A549 (cell line): ENCODE results near the gene HLA-A. TPM values are rescaled to one million over a fixed set of nuclear protein-coding genes. Genes with fewer than 3 reads are reported as not detected.
A peak's percentile ranks its signal among the peaks of the same experiment; 100 is the strongest.

Experiments
- ATAC-seq, 2 experiments: fragments of 200-7000 bp in 1 of 2; fragments of >200 bp in 1 of 2; cut with Nextera tagmentation in 1 of 2; cut with Tn5 transposase in 1 of 2; 3 replicates each; pipeline versions ENCODE4 v1.8.0 to v1.9.1; 2018 to 2020; ENCODE audit warnings: mild to moderate bottlenecking in 1 of 2, moderate library complexity in 1 of 2
- CTCF ChIA-PET: fragments of 300-600 bp; sonication (Branson Sonifier 250); formaldehyde crosslinking; extraction: SDS; loops from one replicate; lab custom pipeline; 2021; ENCODE audit warnings: antibody characterized with exemption, inconsistent platforms; lab: Yijun Ruan, JAX
- POLR2A ChIA-PET: fragments of 350-600 bp; formaldehyde crosslinking; extraction: SDS; loops from one replicate; lab custom pipeline; 2021; ENCODE audit warnings: antibody characterized with exemption, inconsistent platforms; lab: Yijun Ruan, JAX
- DNase-seq, 2 experiments: peaks; one replicate each; pipeline versions ENCODE4 v3.0.0 to v3.0.0-alpha.2; 2011 to 2016; ENCODE audit warnings: low read depth in 1 of 2, low spot score in 1 of 2
- FAIRE-seq: peaks from 2 replicates; lab custom pipeline; 2011; peaks lifted over from hg19 to GRCh38; lab: Jason Lieb, UNC
- H3K27ac ChIP-seq, 2 experiments: fragments of >200 bp; sonication (Bioruptor Twin); formaldehyde crosslinking; 3 replicates each; pipeline ENCODE4 v1.5.1; 2016 to 2017
- H3K4me1 ChIP-seq: fragments of >200 bp; sonication (Bioruptor Twin); formaldehyde crosslinking; 3 replicates; pipeline ENCODE4 v1.6.1; 2016
- H3K4me2 ChIP-seq: fragments of >200 bp; sonication (Bioruptor Twin); formaldehyde crosslinking; 3 replicates; pipeline ENCODE4 v1.6.1; 2016
- H3K4me3 ChIP-seq: fragments of >200 bp; sonication (Bioruptor Twin); formaldehyde crosslinking; 3 replicates; pipeline ENCODE4 v1.5.1; 2016
- H3K9me3 ChIP-seq: fragments of >200 bp; sonication (Bioruptor Twin); formaldehyde crosslinking; 3 replicates; pipeline ENCODE4 v1.6.1; 2016
- EHF ChIP-seq: fragments of 250-450 bp; sonication (Bioruptor Pico); IDR thresholded peaks from 2 replicates; pipeline ENCODE4 v1.5.0; 2020; ENCODE audit warnings: mild to moderate bottlenecking
- EP300 ChIP-seq, 2 experiments: fragments of >200 bp; sonication (Bioruptor Twin); formaldehyde crosslinking; IDR thresholded peaks; 2 replicates in 1 of 2; 3 replicates in 1 of 2; pipeline ENCODE4 v1.6.1; 2016 to 2017
- FOSL2 ChIP-seq, 2 experiments: fragments of 450-650 bp in 1 of 2; fragments of >200 bp in 1 of 2; sonication (Bioruptor Twin) in 1 of 2; formaldehyde crosslinking; IDR thresholded peaks; 2 replicates each; pipeline versions ENCODE4 v1.5.0 to v1.6.1; 2016 to 2020; ENCODE audit warnings: mild to moderate bottlenecking in 1 of 2, moderate library complexity in 1 of 2
- HOXA7 ChIP-seq: fragments of 250-450 bp; sonication (Bioruptor Pico); IDR thresholded peaks from 2 replicates; pipeline ENCODE4 v1.5.0; 2020; ENCODE audit warnings: mild to moderate bottlenecking, moderate library complexity
- JUN ChIP-seq, 2 experiments: fragments of >200 bp; sonication (Bioruptor Twin); formaldehyde crosslinking; IDR thresholded peaks; 2 replicates in 1 of 2; 3 replicates in 1 of 2; pipeline ENCODE4 v1.6.1; 2016 to 2017
- MAFK ChIP-seq: fragments of 450-650 bp; IDR thresholded peaks from 2 replicates; pipeline ENCODE4 v1.6.1; 2014; ENCODE audit not compliant: partially characterized antibody
- NFE2L2 ChIP-seq: fragments of 150-350 bp; conservative IDR thresholded peaks from 2 replicates; pipeline ENCODE4 v1.6.1; 2014; ENCODE audit warnings: low read length
- PHF8 ChIP-seq: fragments of 200-600 bp; sonication (generic); IDR thresholded peaks from 2 replicates; pipeline ENCODE4 v1.6.1; 2016; ENCODE audit warnings: low read depth, mild to moderate bottlenecking, antibody characterized with exemption, moderate library complexity, borderline replicate concordance
- POLR2A ChIP-seq: IDR thresholded peaks from 2 replicates; pipeline ENCODE4 v1.6.1; 2012; ENCODE audit warnings: mild to moderate bottlenecking, low read length
- POLR2AphosphoS2 ChIP-seq: conservative IDR thresholded peaks from 2 replicates; pipeline ENCODE4 v1.6.1; 2012; ENCODE audit warnings: low read length, improper control_type of control experiment, inconsistent platforms
- WGBS: methylation state at CpG from one replicate; pipeline ENCODE4 v1.1.6; 2017; ENCODE audit errors: missing lambda C conversion rate; 5-methylcytosine and 5-hydroxymethylcytosine counted together
- polyA plus RNA-seq, 4 experiments: library from polyadenylated mRNA; depleted of rRNA in 3 of 4; stranded (reverse); fragments of >200 nt; fragmentation: RNase III in 1 of 4; extraction: RNeasy Plus Mini Kit Qiagen cat#74134 plus additional on column Dnase treatment in 1 of 4; gene quantifications; 2 replicates in 3 of 4; 3 replicates in 1 of 4; pipeline ENCODE4 v1.2.3, GENCODE V29; 2011 to 2017
- TF ChIP-seq, protein P1 (sequence below): fragments of >200 bp; sonication (Bioruptor Twin); formaldehyde crosslinking; IDR thresholded peaks from 3 replicates; pipeline ENCODE4 v1.6.1; 2016
- TF ChIP-seq, protein P2 (sequence below): IDR thresholded peaks from 2 replicates; pipeline ENCODE4 v1.6.1; 2012
- TF ChIP-seq, protein P3 (sequence below): fragments of >200 bp; sonication (Bioruptor Twin); formaldehyde crosslinking; IDR thresholded peaks from 3 replicates; pipeline ENCODE4 v1.5.1; 2016
- TF ChIP-seq, protein P4 (sequence below): fragments of 200-600 bp; sonication (generic); IDR thresholded peaks from 2 replicates; pipeline ENCODE4 v1.6.1; 2016; ENCODE audit warnings: antibody characterized with exemption, mild to moderate bottlenecking, moderate library complexity

The HLA-A gene
- polyA plus RNA-seq, 2 of the 4 experiments (the other 2 are of a cell fraction), result 78.8 to 95.0 TPM

DNA sequence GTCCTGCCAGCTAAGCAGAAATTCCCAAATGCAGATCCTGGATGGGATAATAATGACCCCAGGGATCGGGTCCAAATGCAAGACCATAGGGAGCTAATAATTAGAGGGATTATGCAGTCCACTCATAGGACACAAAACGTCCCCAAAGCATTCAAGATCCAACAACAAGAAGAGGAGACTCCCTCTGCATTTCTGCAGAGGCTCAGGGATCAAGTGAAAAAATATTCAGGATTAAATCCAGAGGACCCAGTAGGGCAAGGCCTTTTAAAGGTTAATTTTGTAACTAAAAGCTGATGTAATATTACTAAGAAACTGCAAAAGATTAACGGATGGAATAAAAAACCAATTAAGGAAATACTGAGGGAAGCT, 22.2 kb downstream of the HLA-A start:
- peak overlapping the region; percentile 94 to 98 for H3K27ac ChIP-seq
- H3K4me2 ChIP-seq, result peak overlapping the region; percentile 100
- no peaks in the 10 kb centered on the region for H3K9me3 ChIP-seq
- FAIRE-seq (no peak), ATAC-seq (peak in 1 of 2 experiments; percentile 11; a peak in 3 of 6 replicates), DNase-seq (no peak)
- no peak for TF ChIP-seq EHF (CRISPR knock-in tag)
- TF ChIP-seq POLR2AphosphoS2, result no peak
- TF ChIP-seq FOSL2 (IDR thresholded peaks at IDR 0.05), result no peak
- no peak for TF ChIP-seq FOSL2 (CRISPR knock-in tag; IDR thresholded peaks at IDR 0.05)
- POLR2A ChIA-PET, result interaction anchor here (0.8 to 2.4 kb wide), 4 partner anchors 12 to 97 kb away, joined by 3 to 15 read pairs (median 4); partner anchors contain the start of gene POLR1H
- WGBS, result 26% methylated on average over 3 of the region's 3 CpGs
- H3K4me1 ChIP-seq, result peaks cover 30% of the 10 kb centered on the region
- CTCF ChIA-PET, result interaction anchor here (1.0 to 1.4 kb wide), 4 partner anchors 9 to 311 kb away, joined by 3 to 5 read pairs (median 4); no protein-coding TSS in a partner anchor
- H3K4me3 ChIP-seq, result peak overlapping the region; percentile 74

DNA sequence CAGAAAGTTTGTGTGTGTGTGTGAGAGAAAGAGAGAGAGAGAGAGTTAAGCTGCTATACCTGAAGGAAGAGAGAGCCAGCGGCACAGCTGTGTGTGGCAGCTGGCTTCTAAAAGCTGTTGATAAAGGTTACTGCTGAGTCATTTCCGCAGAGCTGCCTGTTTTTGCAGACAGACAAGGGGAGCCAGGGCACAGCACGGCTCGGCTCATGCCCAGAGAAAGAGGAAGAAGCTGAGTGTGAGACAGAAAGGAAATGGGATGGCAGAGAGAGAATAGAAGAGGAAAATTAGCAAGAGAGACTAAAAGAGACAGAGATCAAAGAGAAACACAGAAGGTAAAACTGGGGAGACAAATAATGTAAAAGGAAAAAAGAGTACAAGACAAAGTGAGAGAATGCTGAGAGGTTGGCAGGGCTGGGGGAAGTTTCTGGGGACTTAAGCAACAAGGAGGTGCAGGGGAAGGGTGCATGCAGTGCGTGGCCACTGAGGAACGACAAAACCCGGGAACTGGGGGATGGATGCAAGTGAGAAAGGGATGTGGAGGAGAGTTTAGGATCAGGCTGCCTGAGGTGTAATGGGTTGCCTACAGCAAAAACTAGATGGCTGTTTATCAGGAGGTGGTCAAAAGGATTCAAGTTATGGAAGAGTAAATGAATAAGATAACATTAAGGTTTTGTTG, 22.7 kb downstream of the HLA-A start:
- CTCF ChIA-PET, result interaction anchor here (1.0 to 1.4 kb wide), 3 partner anchors 10 to 312 kb away, joined by 3 to 5 read pairs (median 3); no protein-coding TSS in a partner anchor
- peak; percentile 32; the same call in 1 of the 2 replicates for TF ChIP-seq FOSL2 (IDR thresholded peaks at IDR 0.05)
- peak; percentile 71 for TF ChIP-seq FOSL2 (CRISPR knock-in tag; IDR thresholded peaks at IDR 0.05)
- TF ChIP-seq, protein P1, sequence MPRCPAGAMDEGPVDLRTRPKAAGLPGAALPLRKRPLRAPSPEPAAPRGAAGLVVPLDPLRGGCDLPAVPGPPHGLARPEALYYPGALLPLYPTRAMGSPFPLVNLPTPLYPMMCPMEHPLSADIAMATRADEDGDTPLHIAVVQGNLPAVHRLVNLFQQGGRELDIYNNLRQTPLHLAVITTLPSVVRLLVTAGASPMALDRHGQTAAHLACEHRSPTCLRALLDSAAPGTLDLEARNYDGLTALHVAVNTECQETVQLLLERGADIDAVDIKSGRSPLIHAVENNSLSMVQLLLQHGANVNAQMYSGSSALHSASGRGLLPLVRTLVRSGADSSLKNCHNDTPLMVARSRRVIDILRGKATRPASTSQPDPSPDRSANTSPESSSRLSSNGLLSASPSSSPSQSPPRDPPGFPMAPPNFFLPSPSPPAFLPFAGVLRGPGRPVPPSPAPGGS, result 0 out of 3 replicates have a peak, but pooled peaks have one; percentile 23
- TF ChIP-seq PHF8, result no peak
- TF ChIP-seq, protein P2, sequence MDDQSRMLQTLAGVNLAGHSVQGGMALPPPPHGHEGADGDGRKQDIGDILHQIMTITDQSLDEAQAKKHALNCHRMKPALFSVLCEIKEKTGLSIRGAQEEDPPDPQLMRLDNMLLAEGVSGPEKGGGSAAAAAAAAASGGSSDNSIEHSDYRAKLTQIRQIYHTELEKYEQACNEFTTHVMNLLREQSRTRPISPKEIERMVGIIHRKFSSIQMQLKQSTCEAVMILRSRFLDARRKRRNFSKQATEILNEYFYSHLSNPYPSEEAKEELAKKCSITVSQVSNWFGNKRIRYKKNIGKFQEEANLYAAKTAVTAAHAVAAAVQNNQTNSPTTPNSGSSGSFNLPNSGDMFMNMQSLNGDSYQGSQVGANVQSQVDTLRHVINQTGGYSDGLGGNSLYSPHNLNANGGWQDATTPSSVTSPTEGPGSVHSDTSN, result peak; percentile 67; the same call in 1 of the 2 replicates
- TF ChIP-seq, protein P3, sequence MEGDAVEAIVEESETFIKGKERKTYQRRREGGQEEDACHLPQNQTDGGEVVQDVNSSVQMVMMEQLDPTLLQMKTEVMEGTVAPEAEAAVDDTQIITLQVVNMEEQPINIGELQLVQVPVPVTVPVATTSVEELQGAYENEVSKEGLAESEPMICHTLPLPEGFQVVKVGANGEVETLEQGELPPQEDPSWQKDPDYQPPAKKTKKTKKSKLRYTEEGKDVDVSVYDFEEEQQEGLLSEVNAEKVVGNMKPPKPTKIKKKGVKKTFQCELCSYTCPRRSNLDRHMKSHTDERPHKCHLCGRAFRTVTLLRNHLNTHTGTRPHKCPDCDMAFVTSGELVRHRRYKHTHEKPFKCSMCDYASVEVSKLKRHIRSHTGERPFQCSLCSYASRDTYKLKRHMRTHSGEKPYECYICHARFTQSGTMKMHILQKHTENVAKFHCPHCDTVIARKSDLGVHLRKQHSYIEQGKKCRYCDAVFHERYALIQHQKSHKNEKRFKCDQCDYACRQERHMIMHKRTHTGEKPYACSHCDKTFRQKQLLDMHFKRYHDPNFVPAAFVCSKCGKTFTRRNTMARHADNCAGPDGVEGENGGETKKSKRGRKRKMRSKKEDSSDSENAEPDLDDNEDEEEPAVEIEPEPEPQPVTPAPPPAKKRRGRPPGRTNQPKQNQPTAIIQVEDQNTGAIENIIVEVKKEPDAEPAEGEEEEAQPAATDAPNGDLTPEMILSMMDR, result no peak
- peak in 1 of 2 experiments; percentile 13; a peak in 1 of 5 replicates for TF ChIP-seq EP300 (IDR thresholded peaks at IDR 0.05)
- TF ChIP-seq NFE2L2, result peak; percentile 86
- peak; percentile 95 for TF ChIP-seq MAFK
- TF ChIP-seq POLR2A, result 0 out of 2 replicates have a peak, but pooled peaks have one; percentile 23
- no peak for TF ChIP-seq HOXA7 (CRISPR knock-in tag)
- peak in 1 of 2 experiments; percentile 37; a peak in 2 of 5 replicates for TF ChIP-seq JUN (IDR thresholded peaks at IDR 0.05)
- no peaks in the 10 kb centered on the region for H3K9me3 ChIP-seq
- FAIRE-seq (no peak), ATAC-seq (peak; percentile 90 to 92), DNase-seq (peak; percentile 46 to 77)
- H3K27ac ChIP-seq, result peak overlapping the region; percentile 94 to 98
- H3K4me2 ChIP-seq, result peak overlapping the region; percentile 100
- POLR2A ChIA-PET, result interaction anchor here (0.8 to 2.4 kb wide), 4 partner anchors 13 to 96 kb away, joined by 3 to 15 read pairs (median 4); partner anchors contain the start of gene POLR1H
- WGBS, result 1% methylated on average over 7 of the region's 7 CpGs
- H3K4me3 ChIP-seq, result peak overlapping the region; percentile 74
- H3K4me1 ChIP-seq, result peaks cover 30% of the 10 kb centered on the region

DNA sequence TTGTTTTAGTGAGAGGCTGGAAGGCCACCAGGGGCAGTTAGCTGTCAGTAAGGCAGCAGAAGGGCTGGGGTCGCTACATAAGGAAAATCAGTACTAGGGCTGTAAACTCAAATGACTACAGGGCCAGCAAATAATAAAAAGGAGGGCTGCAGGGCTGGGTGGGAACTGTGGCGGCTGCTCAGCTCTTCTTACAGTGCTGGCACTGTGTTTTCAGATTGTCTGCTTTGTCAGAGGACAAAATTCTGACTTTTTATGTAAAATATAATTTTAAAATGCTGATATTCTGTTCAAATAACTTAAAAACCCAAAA, 23.2 kb downstream of the HLA-A start:
- FAIRE-seq (no peak), DNase-seq (no peak), ATAC-seq (peak; percentile 41 to 50; a peak in 4 of 6 replicates)
- POLR2A ChIA-PET, result interaction anchor here (0.7 to 2.4 kb wide), 5 partner anchors 11 to 96 kb away, joined by 3 to 15 read pairs (median 4); partner anchors contain the start of gene POLR1H
- peaks cover 30% of the 10 kb centered on the region for H3K4me1 ChIP-seq
- CTCF ChIA-PET, result interaction anchor here (1.6 kb wide), 1 partner anchor 10 kb away, joined by 7 read pairs; no protein-coding TSS in a partner anchor
- TF ChIP-seq, protein P1, result no peak
- TF ChIP-seq, protein P4, sequence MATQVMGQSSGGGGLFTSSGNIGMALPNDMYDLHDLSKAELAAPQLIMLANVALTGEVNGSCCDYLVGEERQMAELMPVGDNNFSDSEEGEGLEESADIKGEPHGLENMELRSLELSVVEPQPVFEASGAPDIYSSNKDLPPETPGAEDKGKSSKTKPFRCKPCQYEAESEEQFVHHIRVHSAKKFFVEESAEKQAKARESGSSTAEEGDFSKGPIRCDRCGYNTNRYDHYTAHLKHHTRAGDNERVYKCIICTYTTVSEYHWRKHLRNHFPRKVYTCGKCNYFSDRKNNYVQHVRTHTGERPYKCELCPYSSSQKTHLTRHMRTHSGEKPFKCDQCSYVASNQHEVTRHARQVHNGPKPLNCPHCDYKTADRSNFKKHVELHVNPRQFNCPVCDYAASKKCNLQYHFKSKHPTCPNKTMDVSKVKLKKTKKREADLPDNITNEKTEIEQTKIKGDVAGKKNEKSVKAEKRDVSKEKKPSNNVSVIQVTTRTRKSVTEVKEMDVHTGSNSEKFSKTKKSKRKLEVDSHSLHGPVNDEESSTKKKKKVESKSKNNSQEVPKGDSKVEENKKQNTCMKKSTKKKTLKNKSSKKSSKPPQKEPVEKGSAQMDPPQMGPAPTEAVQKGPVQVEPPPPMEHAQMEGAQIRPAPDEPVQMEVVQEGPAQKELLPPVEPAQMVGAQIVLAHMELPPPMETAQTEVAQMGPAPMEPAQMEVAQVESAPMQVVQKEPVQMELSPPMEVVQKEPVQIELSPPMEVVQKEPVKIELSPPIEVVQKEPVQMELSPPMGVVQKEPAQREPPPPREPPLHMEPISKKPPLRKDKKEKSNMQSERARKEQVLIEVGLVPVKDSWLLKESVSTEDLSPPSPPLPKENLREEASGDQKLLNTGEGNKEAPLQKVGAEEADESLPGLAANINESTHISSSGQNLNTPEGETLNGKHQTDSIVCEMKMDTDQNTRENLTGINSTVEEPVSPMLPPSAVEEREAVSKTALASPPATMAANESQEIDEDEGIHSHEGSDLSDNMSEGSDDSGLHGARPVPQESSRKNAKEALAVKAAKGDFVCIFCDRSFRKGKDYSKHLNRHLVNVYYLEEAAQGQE, result no peak
- peak overlapping the region; percentile 94 to 98 for H3K27ac ChIP-seq
- H3K4me3 ChIP-seq, result peak overlapping the region; percentile 74
- peak overlapping the region; percentile 100 for H3K4me2 ChIP-seq
- 6% methylated on average over 2 of the region's 2 CpGs for WGBS
- no peaks in the 10 kb centered on the region for H3K9me3 ChIP-seq
